IMR-90 (cell line): Measurements from ENCODE around the gene GH1. TPM values are rescaled to one million over a fixed set of nuclear protein-coding genes. Genes with fewer than 3 reads are reported as not detected.
"Not testable (repeated sequence)": the region's sequence is repeated elsewhere in the genome, so short reads cannot be mapped to it uniquely, and the experiment has no call there.

Source experiments
- ATAC-seq: fragments of 200-7000 bp; cut with Tn5 transposase; 2 replicates; pipeline ENCODE4 v1.9.1; 2020; ENCODE audit warnings: low read depth, mild to moderate bottlenecking, moderate library complexity
- BruUV-seq: library from RNA; stranded (reverse); fragments of 400-500 nt; replicated peaks from 2 replicates; lab custom pipeline; 2021; lab: Mats Ljungman, UMichigan
- CTCF ChIA-PET: fragments of 300-600 bp; formaldehyde crosslinking; extraction: SDS; loops from one replicate; lab custom pipeline; 2021; ENCODE audit warnings: antibody characterized with exemption; lab: Yijun Ruan, JAX
- POLR2A ChIA-PET: fragments of 300-600 bp; sonication (Branson Sonifier 250); formaldehyde crosslinking; loops from one replicate; lab custom pipeline; 2022; ENCODE audit warnings: antibody characterized with exemption; ENCODE audit not compliant: unreplicated experiment; lab: Charles Lee
- DNase-seq: peaks from one replicate; pipeline ENCODE4 v3.0.0; 2013
- H2AFZ ChIP-seq: replicated peaks from 2 replicates; pipeline ENCODE3; 2013; ENCODE audit warnings: low read length, mild to moderate bottlenecking; ENCODE audit not compliant: poor library complexity
- H2AK5ac ChIP-seq: 2 replicates; pipeline ENCODE4 v1.6.1; 2013; ENCODE audit warnings: low read depth, low read length, inconsistent platforms
- H2AK9ac ChIP-seq: replicated peaks from 2 replicates; pipeline ENCODE3; 2013; ENCODE audit warnings: mild to moderate bottlenecking, low read depth, low read length, moderate library complexity; ENCODE audit not compliant: poor library complexity
- H2BK120ac ChIP-seq: 2 replicates; pipeline ENCODE4 v1.6.1; 2013; ENCODE audit warnings: low read depth, low read length, inconsistent platforms
- H2BK15ac ChIP-seq: 3 replicates; pipeline ENCODE4 v1.6.1; 2013; ENCODE audit warnings: low read depth, low read length, inconsistent platforms
- H2BK20ac ChIP-seq: 2 replicates; pipeline ENCODE4 v1.6.1; 2013; ENCODE audit warnings: low read depth, mild to moderate bottlenecking, inconsistent platforms, low read length, moderate library complexity
- H2BK5ac ChIP-seq: 2 replicates; pipeline ENCODE4 v1.6.1; 2013; ENCODE audit warnings: mild to moderate bottlenecking, low read depth, low read length, inconsistent platforms; ENCODE audit not compliant: poor library complexity, severe bottlenecking
- H3K14ac ChIP-seq: replicated peaks from 2 replicates; pipeline ENCODE4 v1.6.1; 2013; ENCODE audit warnings: low read depth, low read length, inconsistent platforms
- H3K18ac ChIP-seq: 2 replicates; pipeline ENCODE4 v1.6.1; 2013; ENCODE audit warnings: low read depth, low read length, control low read depth
- H3K23ac ChIP-seq: 2 replicates; pipeline ENCODE4 v1.6.1; 2013; ENCODE audit warnings: low read depth, low read length, inconsistent platforms
- H3K27ac ChIP-seq: 2 replicates; pipeline ENCODE4 v1.5.1; 2013; ENCODE audit warnings: mild to moderate bottlenecking, control low read depth, low read length; ENCODE audit not compliant: insufficient read depth
- H3K27me3 ChIP-seq: 2 replicates; pipeline ENCODE4 v1.6.1; 2013; ENCODE audit warnings: low read length; ENCODE audit not compliant: control insufficient read depth, insufficient read depth
- H3K36me3 ChIP-seq: 2 replicates; pipeline ENCODE4 v1.6.1; 2013; ENCODE audit warnings: low read length, mixed read lengths; ENCODE audit not compliant: control insufficient read depth, insufficient read depth
- H3K4ac ChIP-seq: 2 replicates; pipeline ENCODE4 v1.6.1; 2013; ENCODE audit warnings: low read depth, low read length, inconsistent platforms
- H3K4me1 ChIP-seq: 2 replicates; pipeline ENCODE4 v1.6.1; 2013; ENCODE audit warnings: low read length, mixed read lengths; ENCODE audit not compliant: control insufficient read depth, insufficient read depth
- H3K4me2 ChIP-seq: 2 replicates; pipeline ENCODE4 v1.6.1; 2013; ENCODE audit warnings: low read depth, mild to moderate bottlenecking, control low read depth, low read length, moderate library complexity
- H3K4me3 ChIP-seq: 2 replicates; pipeline ENCODE4 v1.5.1; 2013; ENCODE audit warnings: low read depth, mild to moderate bottlenecking, control low read depth, low read length, moderate library complexity; ENCODE audit not compliant: insufficient read depth
- H3K56ac ChIP-seq: 2 replicates; pipeline ENCODE4 v1.6.1; 2013; ENCODE audit warnings: low read length, inconsistent platforms; ENCODE audit not compliant: insufficient read depth; ENCODE audit errors: extremely low read depth
- H3K79me1 ChIP-seq, 2 experiments: 2 replicates each; pipeline ENCODE4 v1.6.1; 2013; ENCODE audit warnings: low read length in 2 of 2, inconsistent platforms in 1 of 2, low read depth in 1 of 2
- H3K9ac ChIP-seq: 2 replicates; pipeline ENCODE4 v1.6.1; 2013; ENCODE audit warnings: low read depth, low read length, control low read depth
- H3K9me1 ChIP-seq: 2 replicates; pipeline ENCODE4 v1.6.1; 2013; ENCODE audit warnings: low read length, inconsistent platforms; ENCODE audit not compliant: insufficient read depth
- H3K9me3 ChIP-seq: 2 replicates; pipeline ENCODE4 v1.6.1; 2013; ENCODE audit warnings: low read length; ENCODE audit not compliant: control insufficient read depth, insufficient read depth
- H4K20me1 ChIP-seq: 2 replicates; pipeline ENCODE4 v1.6.1; 2013; ENCODE audit warnings: low read length, inconsistent platforms; ENCODE audit not compliant: insufficient read depth
- H4K5ac ChIP-seq: 2 replicates; pipeline ENCODE4 v1.6.1; 2013; ENCODE audit warnings: mild to moderate bottlenecking, low read depth, low read length, control low read depth
- H4K8ac ChIP-seq, 2 experiments: 2 replicates each; pipeline ENCODE4 v1.6.1; 2013; ENCODE audit warnings: low read depth in 2 of 2, low read length in 2 of 2, control low read depth in 1 of 2, inconsistent platforms in 1 of 2
- H4K91ac ChIP-seq: 2 replicates; pipeline ENCODE4 v1.6.1; 2013; ENCODE audit warnings: low read depth, low read length, inconsistent platforms; ENCODE audit not compliant: insufficient read depth
- CTCF ChIP-seq: conservative IDR thresholded peaks from 2 replicates; pipeline ENCODE4 v1.5.1; 2012; ENCODE audit warnings: mild to moderate bottlenecking, low read depth, low read length, improper control_type of control experiment
- WGBS, 2 experiments: methylation state at CpG; one replicate each; pipeline versions ENCODE4 v1.1.5 to v1.1.7; 2013; ENCODE audit warnings: missing lambda C conversion rate in 2 of 2; ENCODE audit not compliant: insufficient read length in 1 of 2; ENCODE audit errors: extremely low coverage in 2 of 2; 5-methylcytosine and 5-hydroxymethylcytosine counted together
- dilution Hi-C: fragments of 300-500 bp; cut with HindIII; formaldehyde crosslinking; loops from one replicate; pipeline ENCODE4 v1.14.3; 2018; ENCODE audit warnings: low sequenced_read_pairs; ENCODE audit not compliant: unreplicated experiment
- in situ Hi-C: fragments of 300-500 bp; cut with MboI; formaldehyde crosslinking; loops from 3 replicates; pipeline ENCODE4 v1.14.3; 2019; ENCODE audit warnings: low sequenced_read_pairs, inconsistent platforms, mixed read lengths
- intact Hi-C: fragments of 100-400 bp; cut with micrococcal nuclease; formaldehyde crosslinking; loops from 2 replicates; pipeline ENCODE4 v1.10.0; 2022
- polyA plus RNA-seq, 3 experiments: library from polyadenylated mRNA; depleted of rRNA; stranded (reverse); fragments of >200 nt; gene quantifications; 2 replicates each; pipeline ENCODE4 v1.2.3, GENCODE V29; 2012; ENCODE audit warnings: low replicate concordance in 1 of 3
- total RNA-seq: library from RNA; depleted of rRNA; stranded (reverse); fragments of >200 nt; gene quantifications from 2 replicates; pipeline ENCODE4 v1.2.3, GENCODE V29; 2012

The GH1 gene
- total and polyA plus RNA-seq, 2 of the 4 experiments (the other 2 are of a cell fraction) = not detected

GRCh38 chr17:63903787-63904201 lies 14.8 kb downstream of the GH1 start:
- H3K56ac ChIP-seq, H4K91ac ChIP-seq, H2BK5ac ChIP-seq, H2BK15ac ChIP-seq, H4K5ac ChIP-seq, dilution Hi-C loops, H2AK5ac ChIP-seq, POLR2A ChIA-PET, DNase-seq, H3K9me1 ChIP-seq, H4K20me1 ChIP-seq, H2AFZ ChIP-seq, H3K4ac ChIP-seq, H3K9ac ChIP-seq, H3K4me2 ChIP-seq, H4K8ac ChIP-seq, H3K23ac ChIP-seq, H2AK9ac ChIP-seq, H3K4me1 ChIP-seq, H3K9me3 ChIP-seq, in situ Hi-C loops, H3K27ac ChIP-seq, H3K18ac ChIP-seq, H2BK20ac ChIP-seq, H3K36me3 ChIP-seq, H3K4me3 ChIP-seq, BruUV-seq, H3K79me1 ChIP-seq, intact Hi-C loops, H3K14ac ChIP-seq, H2BK120ac ChIP-seq: not testable (repeated sequence)
- WGBS, 2 experiments = no CpG with 5 or more reads among the region's 5 CpGs
- peak; percentile 75 for ATAC-seq
- peaks cover 35% of the 10 kb centered on the region for H3K27me3 ChIP-seq
- TF ChIP-seq CTCF = 0 out of 2 replicates have a peak, but pooled peaks have one; percentile 8
- CTCF ChIA-PET = interaction anchor here (0.7 kb wide), 1 partner anchor 16 kb away, joined by 6 read pairs; no protein-coding TSS in a partner anchor

GRCh38 chr17:63901971-63902370 lies 16.7 kb downstream of the GH1 start:
- H3K36me3 ChIP-seq, H3K18ac ChIP-seq, H2AFZ ChIP-seq, H2BK120ac ChIP-seq, H2AK5ac ChIP-seq, H2BK20ac ChIP-seq, H4K5ac ChIP-seq, ATAC-seq, H3K9me3 ChIP-seq, H2BK15ac ChIP-seq, H3K23ac ChIP-seq, dilution Hi-C loops, H3K4me1 ChIP-seq, H3K9me1 ChIP-seq, CTCF ChIA-PET, H4K8ac ChIP-seq, H3K56ac ChIP-seq, H4K20me1 ChIP-seq, H3K4ac ChIP-seq, H3K27ac ChIP-seq, H3K4me3 ChIP-seq, H3K79me1 ChIP-seq, H2AK9ac ChIP-seq, H3K9ac ChIP-seq, in situ Hi-C loops, H3K4me2 ChIP-seq, intact Hi-C loops, BruUV-seq, POLR2A ChIA-PET, DNase-seq, H2BK5ac ChIP-seq, H4K91ac ChIP-seq, H3K14ac ChIP-seq: not testable (repeated sequence)
- WGBS, 2 experiments = no CpG with 5 or more reads among the region's 2 CpGs
- H3K27me3 ChIP-seq = peaks cover 33% of the 10 kb centered on the region
